HG02623 (cell line): ENCODE data around the gene SLC4A8.
"Not testable (repeated sequence)": the region's sequence is repeated elsewhere in the genome, so short reads cannot be mapped to it uniquely, and the experiment has no call there.

Experiments used
- ATAC-seq: cut with Tn5 transposase; IDR thresholded peaks from one replicate; pipeline ENCODE4 v1.9.1; 2021; ENCODE audit warnings: moderate library complexity; ENCODE audit not compliant: unreplicated experiment

Gene SLC4A8

DNA sequence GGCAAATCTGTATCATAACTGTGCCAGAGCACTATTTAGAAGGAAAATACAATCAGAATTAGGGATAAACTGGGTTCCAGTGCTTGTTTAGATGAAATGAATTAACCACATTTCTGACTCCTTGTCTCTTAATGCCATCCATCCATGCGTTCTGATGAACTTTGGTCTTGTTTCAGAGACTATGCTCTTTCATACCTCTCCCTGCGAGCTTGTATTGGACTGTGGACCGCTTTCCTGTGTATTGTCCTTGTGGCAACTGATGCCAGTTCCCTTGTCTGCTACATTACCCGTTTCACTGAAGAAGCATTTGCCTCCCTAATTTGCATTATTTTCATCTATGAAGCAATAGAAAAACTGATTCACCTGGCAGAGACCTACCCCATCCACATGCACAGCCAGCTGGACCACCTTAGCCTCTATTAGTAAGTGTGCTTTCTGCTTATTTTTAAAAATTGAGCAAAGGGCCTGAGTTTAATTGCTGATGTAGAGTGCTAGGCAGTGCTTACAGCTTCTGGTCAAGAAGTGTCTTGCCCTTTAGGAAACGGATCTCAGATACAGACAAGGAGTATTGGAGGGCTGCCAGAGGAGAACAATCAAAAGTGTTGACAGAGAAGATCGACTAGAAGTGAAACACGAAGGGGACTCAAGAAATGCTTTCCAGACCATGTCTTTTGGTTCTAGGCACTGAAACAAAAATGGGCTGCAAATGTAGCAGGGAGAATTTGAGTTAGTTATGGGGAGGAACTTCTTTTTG lies 46.7 kb downstream of the SLC4A8 start:
- ATAC-seq: no peak

DNA sequence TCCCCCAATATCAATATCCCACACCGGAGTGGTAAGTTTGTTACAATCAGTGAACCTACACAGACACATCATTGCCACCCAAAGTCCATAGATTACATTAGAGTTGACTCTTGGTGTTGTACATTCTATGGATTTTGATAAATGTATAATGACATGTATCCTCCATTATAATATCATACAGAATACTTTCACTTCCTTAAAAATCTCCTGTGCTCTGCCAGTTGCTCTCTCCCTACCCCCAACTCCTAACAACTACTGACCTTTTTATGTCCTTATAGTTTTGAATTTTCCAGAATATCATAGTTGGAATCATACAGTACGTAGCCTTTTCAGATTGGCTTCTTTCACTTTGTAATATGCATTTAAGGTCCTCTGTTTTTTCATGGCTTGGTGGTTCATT lies 48.4 kb downstream of the SLC4A8 start:
- ATAC-seq: no peak

DNA sequence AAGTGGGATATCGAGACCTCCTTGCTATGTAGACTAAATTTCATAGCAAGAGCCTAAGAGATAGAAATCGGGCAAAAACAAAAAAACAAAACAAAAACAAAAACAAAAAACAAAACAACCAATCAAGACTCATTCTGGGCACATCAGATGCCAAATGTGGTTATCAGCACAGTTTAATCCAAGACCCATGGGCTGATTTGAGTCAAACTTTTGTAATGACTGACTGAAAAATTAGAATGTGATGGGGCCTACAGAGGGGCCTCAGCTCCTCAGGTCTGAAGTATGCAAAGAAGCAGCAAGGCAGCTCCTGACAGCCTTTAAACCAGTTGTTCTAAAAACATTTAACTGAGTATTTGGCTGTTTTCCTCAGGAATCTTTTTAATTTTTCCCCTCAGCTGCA lies 49.3 kb downstream of the SLC4A8 start:
- ATAC-seq: no peak

DNA sequence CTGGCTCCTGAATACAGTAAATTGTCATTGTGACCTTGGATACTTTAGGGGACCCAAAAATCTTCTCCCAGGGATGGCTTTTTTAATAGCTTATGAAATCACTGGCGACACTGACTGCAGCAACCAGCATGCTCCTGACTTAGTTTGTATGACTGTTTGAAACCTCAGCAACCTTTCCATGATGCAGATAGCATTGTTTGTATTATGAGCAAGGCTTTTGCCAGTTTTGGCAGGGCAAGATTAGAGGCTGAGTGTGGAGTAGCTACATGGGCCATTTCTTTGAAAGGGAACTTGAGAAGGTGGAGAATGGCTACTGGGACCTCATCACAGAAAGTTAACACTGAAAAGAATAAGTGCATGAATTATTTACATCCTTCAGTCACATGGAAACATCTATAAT lies 50.9 kb downstream of the SLC4A8 start:
- ATAC-seq: no peak

DNA sequence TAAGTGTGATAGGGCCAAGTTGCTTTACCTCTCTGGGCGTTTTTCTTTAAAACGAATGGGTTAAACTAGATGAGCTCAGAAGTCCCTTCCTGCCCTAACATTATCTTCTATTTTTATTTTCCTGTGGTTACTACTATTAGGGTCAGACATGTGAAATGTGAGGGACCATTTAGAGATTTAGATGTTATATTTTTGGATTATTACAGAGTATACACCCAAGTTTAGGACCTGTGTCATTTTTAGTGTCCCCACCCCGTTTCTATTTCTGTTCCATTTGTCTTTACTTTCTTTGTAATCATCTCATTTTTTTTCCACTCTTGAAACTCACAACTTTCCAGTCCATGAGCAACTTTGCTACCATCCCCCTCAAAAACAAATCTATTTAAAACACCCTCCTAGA lies 56.3 kb downstream of the SLC4A8 start:
- ATAC-seq: no peak

DNA sequence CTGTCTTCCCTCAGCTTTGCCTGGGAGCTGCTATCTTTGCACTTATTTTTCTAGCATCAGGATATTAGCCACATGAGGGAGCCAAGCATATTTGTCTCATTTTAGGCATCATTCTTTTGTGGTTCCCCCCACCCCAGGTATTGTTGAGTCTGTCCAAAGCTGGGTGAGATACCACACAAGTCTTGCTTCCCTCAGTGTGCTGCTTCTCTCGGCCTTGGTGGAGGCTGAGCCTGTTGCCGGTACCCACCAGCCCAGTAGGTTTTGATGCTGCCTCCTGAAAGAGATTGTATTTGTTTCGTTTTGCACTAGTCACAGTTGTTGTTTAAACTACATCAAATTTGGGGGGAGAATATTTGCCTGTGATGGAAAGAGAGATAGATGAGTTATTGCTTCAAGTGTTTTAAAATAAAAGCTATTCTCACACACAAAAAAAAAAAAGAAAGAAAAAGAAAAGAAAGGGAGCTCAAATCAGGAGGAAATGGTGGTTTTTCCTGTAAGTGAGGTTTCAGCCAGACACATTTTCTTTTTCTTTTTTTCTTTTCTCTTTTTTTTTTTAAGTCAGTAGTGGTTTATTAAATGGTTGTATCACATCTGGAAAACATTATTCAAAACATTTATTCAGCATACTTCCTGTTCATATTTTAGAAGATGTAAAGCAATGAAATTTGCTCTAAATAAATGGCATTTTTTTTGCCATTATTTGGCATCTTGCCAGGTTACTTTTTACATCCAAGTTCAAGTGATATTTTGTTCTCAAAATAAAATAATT lies 58.5 kb downstream of the SLC4A8 start:
- no peak for ATAC-seq

DNA sequence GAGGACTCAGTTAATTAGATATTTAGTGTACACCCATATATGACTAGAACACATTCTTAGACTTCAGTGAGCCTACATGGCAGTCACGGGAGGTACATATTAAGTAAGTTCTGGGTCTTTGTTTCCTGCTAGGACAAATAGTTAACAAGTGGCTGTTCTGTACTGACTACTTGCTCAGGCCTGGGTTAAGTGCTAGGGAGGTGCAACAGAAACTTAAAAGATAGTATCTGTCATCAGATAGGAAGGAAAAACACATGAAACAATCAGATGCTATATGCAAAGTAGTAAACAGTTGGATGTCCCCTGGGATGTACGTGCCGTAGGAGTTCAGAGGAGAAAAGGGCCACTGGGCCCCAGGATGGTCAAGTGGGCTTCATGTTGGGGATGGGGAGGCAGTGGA lies 59.5 kb downstream of the SLC4A8 start:
- ATAC-seq: no peak

DNA sequence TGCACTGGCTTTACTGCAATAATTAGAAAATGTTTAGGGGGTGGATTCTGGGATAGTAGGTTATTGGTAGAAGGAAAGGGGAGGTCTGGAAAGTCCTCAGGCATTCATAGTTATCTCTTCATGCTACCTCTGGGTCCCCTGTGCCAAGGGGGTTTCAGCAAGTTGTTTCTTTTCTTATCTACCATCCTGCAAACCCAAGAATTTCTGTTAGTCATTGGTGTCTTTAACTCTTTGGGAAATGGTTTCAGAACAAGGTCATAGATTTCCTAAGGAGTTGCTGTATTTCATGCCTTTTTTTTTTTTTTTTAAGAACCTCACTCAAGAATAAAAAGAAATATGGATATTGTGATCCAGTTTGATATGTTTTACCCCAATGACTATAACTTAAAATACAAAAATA lies 63.6 kb downstream of the SLC4A8 start:
- no peak for ATAC-seq

DNA sequence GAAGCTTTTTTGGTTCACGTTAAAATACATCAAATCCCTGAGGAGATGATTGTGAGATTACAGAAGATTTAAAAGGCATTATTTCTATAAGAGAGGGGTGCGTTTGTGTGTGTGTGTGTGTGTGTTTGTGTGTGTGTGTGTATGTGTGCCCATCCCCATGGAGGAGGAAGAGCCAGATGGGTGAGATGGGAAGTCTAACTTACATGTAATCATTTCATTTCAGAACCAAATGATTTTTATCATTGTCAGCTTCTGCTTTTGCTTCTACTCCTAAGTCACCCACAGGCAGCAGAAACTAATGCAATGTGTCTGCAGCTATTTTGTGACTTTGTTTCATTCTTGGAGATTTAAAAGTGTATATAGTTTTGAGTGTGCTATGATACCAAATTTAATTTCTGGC lies 68.7 kb downstream of the SLC4A8 start:
- ATAC-seq: no peak

DNA sequence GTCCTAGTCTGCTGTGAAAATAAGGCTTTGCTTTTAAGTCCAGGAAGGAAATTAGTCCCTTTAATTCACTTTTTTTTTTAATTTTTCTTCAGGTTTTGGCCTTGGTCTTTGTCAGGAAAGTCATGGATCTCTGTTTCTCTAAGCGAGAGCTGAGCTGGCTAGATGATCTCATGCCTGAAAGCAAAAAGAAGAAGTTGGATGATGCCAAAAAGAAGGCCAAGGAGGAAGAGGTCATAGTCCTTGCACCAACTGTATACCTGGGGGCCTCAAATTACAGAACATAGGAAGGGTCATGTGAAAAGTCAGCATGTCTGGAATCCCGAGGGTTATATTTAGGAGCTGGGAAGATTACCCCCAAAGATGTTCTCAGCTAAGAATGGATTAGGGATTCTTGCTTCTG lies 72.3 kb downstream of the SLC4A8 start:
- no peak for ATAC-seq

DNA sequence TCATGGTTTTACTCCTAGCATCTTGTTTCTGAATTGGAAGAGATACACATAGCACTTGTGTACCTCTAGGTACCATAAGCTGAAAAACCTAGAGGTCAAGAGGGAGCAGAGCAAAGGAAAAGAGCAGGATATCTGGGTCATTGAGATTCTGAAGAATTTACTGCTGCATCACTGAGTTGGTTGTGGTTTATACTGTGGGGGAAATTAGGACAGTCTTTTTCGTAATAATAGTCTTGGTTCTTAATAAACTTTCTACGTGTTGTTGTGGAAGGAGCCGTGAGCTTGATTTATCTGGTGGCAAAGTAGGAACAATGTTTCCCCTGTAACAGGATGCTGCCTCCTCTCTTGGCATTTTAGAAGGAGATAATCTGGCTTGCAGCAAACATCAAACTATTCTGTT lies 80.2 kb downstream of the SLC4A8 start:
- ATAC-seq: no peak

DNA sequence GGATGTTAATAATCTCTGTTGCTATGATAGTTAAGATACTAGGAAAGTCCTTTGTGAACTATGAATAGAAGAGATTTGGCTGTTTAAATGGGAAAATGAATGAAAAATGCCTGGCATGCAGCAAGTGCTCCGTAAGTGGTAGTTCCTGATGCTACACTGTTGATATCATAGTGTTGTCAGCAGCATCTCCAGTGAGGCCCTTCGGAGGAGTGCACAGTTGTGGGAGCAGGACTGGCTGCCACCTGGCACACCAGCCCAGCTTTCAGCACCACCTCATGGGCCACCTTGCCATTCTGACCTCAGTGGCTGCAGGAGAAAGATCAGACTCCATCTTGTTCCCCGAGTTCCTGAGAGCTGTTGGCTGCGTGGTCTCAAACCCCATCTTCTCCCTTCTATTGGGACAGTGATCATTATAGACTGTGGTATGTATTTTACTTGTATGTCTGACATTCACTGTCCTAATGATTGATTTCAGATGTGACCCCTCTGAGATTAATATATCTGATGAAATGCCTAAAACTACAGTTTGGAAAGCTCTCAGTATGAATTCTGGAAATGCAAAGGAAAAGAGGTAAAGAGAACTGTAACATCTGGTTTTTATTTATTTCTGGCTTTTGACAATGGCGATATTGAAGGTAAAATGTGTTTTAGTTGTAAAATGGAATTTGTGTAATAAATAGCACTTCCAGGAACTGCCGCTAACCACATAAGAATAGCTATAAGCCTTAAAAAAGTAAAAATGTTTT lies 80.9 kb downstream of the SLC4A8 start:
- ATAC-seq: no peak

DNA sequence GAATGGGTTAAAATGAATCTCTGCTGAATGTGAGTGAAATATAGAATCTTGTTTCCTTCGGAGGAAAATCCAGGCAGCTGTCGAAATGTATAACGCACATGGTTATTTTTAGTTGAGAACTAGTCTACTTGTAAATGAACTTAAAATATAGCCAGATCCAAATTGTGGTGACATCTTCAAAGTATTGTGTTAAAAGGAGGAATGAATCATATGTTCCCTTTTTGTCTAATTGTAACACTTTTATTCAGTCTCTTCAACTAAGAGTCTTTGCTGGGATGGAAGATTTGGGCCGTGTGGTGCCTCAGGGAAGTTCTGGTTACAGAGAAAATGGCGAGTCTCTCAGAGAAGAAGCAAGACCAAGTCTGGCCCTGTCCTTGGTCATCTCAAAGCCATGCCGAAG lies 82.5 kb downstream of the SLC4A8 start:
- no peak for ATAC-seq

DNA sequence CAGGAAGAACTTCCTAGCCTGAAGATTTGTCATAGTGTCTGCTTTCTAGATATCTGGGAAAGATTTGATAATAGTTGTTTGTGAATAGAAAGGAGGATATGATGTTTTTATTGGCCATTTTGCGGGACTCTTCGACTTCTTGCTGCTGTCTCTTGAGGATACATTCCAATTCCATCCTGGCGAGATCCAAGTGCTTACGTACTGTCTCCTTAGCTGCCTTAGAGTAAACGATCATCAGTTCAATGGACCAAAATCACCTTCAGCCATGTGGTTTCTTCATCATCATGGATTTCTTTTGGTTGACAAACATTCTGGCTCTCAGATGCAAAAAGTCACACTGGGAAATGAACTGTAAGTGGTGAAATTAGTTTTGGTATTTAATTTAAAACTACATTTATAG lies 83.7 kb downstream of the SLC4A8 start:
- ATAC-seq: no peak

DNA sequence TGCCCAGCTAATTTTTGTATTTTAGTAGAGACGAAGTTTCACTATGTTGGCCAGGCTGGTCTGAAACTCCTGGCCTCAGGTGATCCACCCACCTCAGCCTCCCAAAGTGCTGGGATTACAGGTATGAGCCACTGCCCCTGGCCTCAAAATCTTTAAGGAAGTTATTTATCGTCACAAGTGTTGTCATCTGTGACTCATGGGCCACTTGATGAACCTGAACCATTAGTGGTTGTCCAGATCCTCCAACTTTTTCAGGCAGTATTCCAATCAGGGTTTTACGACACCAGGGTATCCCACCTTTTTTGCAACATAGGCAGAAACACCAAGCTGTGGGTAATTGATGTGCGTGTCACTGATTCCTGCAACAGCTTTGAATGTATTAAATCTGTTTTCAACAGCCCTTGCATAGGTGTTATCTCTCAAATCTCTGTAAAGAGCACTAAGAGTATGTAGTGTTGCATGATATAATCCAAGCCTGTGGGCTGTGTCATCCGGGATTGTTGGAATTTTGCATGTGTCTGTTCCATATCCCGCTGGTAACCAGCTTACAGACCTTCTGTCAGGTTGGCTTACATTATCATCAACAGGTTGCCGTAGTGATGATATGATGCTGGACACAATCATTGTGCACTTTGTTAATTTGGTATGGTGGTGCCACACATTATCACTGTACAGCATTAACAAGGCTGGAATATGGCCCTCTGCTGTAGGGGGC lies 87.1 kb downstream of the SLC4A8 start:
- no peak for ATAC-seq

DNA sequence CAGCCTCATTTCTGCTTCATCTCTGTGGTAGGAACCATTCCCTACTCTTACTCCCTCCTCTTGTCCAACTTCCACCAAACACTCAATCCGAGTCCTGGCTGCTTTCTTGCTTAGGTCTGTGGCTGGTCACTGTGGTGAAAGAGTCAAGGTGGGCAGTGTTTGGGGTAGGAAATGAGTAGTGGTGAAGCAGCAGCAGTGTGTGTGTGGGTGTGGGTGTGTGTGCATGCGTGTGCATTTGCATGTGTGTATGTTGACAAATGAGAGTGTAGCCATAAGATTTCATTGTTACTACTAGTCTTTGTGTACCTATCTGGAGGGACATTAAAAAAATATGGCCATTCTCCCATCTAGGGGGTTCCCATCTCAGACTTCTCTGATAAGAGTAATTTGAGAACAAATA lies 87.8 kb downstream of the SLC4A8 start:
- no peak for ATAC-seq

DNA sequence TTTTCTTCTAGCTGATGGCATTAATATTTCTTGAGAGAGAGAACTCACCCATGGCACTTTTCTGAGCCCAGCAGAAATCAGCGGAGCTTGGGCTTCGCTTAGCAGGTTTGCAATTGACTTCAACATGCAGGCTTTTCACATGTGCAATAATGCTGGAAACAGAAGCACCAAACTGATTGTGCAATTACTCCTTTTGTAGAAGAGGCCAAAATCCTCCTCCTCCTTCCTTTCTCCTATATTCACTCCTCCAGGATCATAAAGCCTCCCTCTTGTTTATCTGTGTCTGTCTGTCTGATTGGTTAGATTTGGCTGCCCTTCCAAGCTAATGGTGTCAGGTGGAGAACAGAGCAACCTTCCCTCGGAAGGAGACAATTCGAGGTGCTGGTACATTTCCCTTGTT lies 90.4 kb downstream of the SLC4A8 start:
- not testable (repeated sequence) for ATAC-seq

DNA sequence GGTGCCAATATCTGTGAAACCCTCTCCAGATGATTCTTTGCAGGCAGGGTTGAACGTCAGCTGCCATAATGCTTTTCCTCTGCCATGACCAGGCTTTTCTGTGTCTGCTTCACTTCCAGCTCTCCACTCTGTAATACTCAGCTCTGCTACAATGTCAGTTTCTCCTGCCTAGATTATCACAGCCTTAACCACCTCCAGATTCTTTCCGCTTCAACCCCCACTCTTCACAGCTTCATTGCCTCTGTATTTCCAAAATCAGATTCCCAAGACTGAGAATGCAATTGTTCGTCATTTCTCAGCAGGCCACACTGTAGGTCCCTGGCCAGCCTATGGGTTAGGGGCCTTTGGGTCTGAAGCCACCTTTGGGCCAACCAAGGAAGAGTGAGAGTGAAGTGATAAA lies 92.7 kb downstream of the SLC4A8 start:
- no peak for ATAC-seq

DNA sequence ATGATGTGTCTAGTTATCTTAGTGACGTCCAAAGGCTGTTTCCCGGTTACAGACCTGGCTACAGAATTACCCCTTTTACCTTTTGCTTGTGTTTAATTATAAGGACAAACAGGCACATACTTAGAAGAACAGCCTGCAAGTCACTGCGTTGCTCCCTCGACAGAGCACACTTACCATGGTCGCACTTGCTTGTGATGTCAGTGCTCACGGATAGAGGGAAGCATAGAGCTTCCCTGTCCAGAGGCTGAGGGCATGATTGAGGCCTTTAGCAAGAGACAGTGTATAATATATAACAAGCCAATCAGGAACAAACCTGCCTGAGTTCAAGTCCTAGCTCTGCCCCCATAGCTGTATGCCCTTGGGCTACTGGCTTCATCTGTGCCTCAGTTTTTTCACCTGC lies 93.2 kb downstream of the SLC4A8 start:
- ATAC-seq: no peak

DNA sequence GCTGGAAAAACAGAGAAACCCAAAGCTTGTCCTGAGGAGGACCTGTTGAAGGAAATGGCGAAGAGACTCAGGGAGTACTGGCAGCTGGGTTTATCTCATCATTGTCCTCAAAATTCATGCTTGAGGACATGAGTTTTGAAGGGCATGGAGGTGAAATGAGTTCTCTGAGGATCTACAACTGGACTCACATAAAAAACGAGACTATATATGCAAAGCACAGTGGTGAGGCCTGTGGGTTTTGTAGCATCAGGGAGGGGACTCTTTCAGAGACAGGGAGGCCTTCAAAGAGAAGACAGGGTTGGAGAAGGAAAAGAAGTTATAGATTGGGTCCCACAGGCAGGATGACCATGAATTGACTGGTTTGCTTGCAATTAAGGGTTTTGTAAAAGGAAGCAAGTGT lies 95.1 kb downstream of the SLC4A8 start:
- ATAC-seq: no peak

DNA sequence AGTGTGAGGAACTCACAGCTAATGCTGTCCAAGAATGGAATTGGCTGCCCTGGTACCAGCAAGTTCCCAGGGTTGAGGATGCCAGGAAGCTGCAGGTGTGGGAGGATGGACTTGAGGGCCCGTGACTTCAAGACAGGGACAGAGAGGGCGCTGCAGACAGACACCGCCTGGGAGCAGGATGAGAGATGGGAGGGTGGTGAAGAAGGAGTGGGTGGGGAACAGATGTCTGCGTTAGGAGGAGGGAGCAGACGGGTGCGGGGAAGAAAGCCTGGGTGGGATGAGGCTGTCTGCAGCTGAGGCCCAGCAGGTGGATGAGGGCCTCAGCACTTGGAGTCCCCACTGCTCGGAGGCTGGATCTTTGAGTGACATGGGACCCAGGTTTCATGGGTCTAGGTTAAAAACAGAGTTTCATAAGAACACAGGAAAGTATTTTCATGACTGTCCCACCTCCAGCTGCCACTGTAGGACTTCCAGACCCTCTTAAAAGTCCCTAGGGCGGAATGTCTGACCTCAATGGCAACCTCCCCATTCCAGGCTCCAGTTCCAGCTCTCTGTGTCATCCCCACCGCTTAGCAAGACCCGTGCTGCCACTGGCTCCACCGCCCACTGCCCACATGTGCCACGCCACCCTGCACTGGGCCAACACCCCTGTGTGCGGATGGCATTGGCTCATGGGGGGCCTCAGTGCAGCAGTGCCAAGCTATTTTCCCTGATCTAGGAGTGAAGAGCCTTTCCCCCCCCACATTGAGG lies 96.1 kb downstream of the SLC4A8 start:
- no peak for ATAC-seq
